OCI-LY7 (cell line): ENCODE results near the gene ETV1. TPM values are rescaled to one million over a fixed set of nuclear protein-coding genes. Genes with fewer than 3 reads are reported as not detected.

Source experiments
- BruUV-seq: library from RNA; stranded (reverse); fragments of 400-500 nt; replicated peaks from 2 replicates; lab custom pipeline; 2021; lab: Mats Ljungman, UMichigan
- CTCF ChIA-PET: fragments of 300-600 bp; sonication (Branson Sonifier 250); formaldehyde crosslinking; loops from one replicate; lab custom pipeline; 2022; ENCODE audit warnings: antibody characterized with exemption; ENCODE audit not compliant: unreplicated experiment; lab: Charles Lee
- POLR2A ChIA-PET: fragments of 300-600 bp; sonication (Branson Sonifier 250); formaldehyde crosslinking; loops from one replicate; lab custom pipeline; 2022; ENCODE audit warnings: antibody characterized with exemption; lab: Charles Lee
- DNase-seq: peaks from one replicate; pipeline ENCODE4 v3.0.0-alpha.2; 2015; ENCODE audit warnings: low spot score
- H2AFZ ChIP-seq: fragments of 200-600 bp; sonication (generic), shearing (Covaris generic); 2 replicates; pipeline ENCODE4 v1.6.1; 2014; ENCODE audit warnings: mild to moderate bottlenecking, antibody characterized with exemption, low read length, moderate library complexity
- H3K27ac ChIP-seq: fragments of 200-600 bp; sonication (generic); 2 replicates; pipeline ENCODE4 v1.5.1; 2014; ENCODE audit warnings: mixed run types, low read depth, mild to moderate bottlenecking, moderate library complexity, low read length, inconsistent platforms; ENCODE audit not compliant: poor library complexity, severe bottlenecking
- H3K36me3 ChIP-seq: fragments of 200-600 bp; sonication (generic); 2 replicates; pipeline ENCODE4 v1.6.1; 2014; ENCODE audit warnings: mild to moderate bottlenecking, antibody characterized with exemption, low read length, moderate library complexity, mixed read lengths; ENCODE audit not compliant: insufficient read depth
- H3K4me1 ChIP-seq: fragments of 200-600 bp; sonication (generic); 2 replicates; pipeline ENCODE4 v1.5.1; 2014; ENCODE audit warnings: mild to moderate bottlenecking, low read length; ENCODE audit not compliant: insufficient read depth, poor library complexity, severe bottlenecking
- H3K4me2 ChIP-seq: fragments of 200-600 bp; sonication (generic); 2 replicates; pipeline ENCODE4 v1.6.1; 2014; ENCODE audit warnings: mild to moderate bottlenecking, low read length
- H3K4me3 ChIP-seq: fragments of 200-600 bp; sonication (generic); 2 replicates; pipeline ENCODE4 v1.5.1; 2014; ENCODE audit warnings: mild to moderate bottlenecking, low read depth, low read length; ENCODE audit not compliant: poor library complexity, severe bottlenecking
- H3K79me2 ChIP-seq: fragments of 200-600 bp; sonication (generic); 2 replicates; pipeline ENCODE4 v1.6.1; 2016; ENCODE audit warnings: low read depth, mild to moderate bottlenecking, low read length, moderate library complexity, mixed read lengths; ENCODE audit not compliant: insufficient read depth
- H3K9me2 ChIP-seq: fragments of 200-600 bp; sonication (generic); 2 replicates; pipeline ENCODE4 v1.6.1; 2016; ENCODE audit warnings: mild to moderate bottlenecking, low read length, mixed read lengths; ENCODE audit not compliant: insufficient read depth
- H3K9me3 ChIP-seq: fragments of 200-600 bp; sonication (generic); 2 replicates; pipeline ENCODE4 v1.6.1; 2014; ENCODE audit warnings: mild to moderate bottlenecking, mixed run types, low read length, mixed read lengths
- H4K20me1 ChIP-seq: fragments of 200-600 bp; sonication (generic); 2 replicates; pipeline ENCODE4 v1.6.1; 2014; ENCODE audit warnings: mild to moderate bottlenecking, antibody characterized with exemption, low read length, moderate library complexity, mixed read lengths; ENCODE audit not compliant: insufficient read depth
- CTCF ChIP-seq: fragments of 200-600 bp; sonication (generic); conservative IDR thresholded peaks from 2 replicates; pipeline ENCODE4 v1.5.1; 2014; ENCODE audit warnings: mild to moderate bottlenecking, antibody characterized with exemption, low read length, moderate library complexity, mixed read lengths
- EZH2phosphoT487 ChIP-seq: fragments of 200-600 bp; sonication (generic); IDR thresholded peaks from 2 replicates; pipeline ENCODE4 v1.6.1; 2018; ENCODE audit warnings: low read depth, borderline replicate concordance, mild to moderate bottlenecking, mixed run types, antibody characterized with exemption, low read length, moderate library complexity, mixed read lengths
- intact Hi-C: fragments of 100-400 bp; cut with micrococcal nuclease; formaldehyde crosslinking; loops from one replicate; pipeline ENCODE4 v1.10.0; 2022; ENCODE audit not compliant: unreplicated experiment
- total RNA-seq, 2 experiments: library from RNA; depleted of rRNA in 1 of 2; stranded (reverse); fragments of >200 nt in 1 of 2; shearing (Covaris generic) in 1 of 2; gene quantifications; 2 replicates each; pipeline ENCODE4 v1.2.3, GENCODE V29; 2014 to 2022

Gene ETV1
- total RNA-seq, 2 experiments from 2014 or later, result not detected

- Histone ChIP-seq H3K4me2 (no peak overlapping the region), H3K4me1 (no peaks in the 10 kb centered on the region), H3K9me3 (no peaks in the 10 kb centered on the region), H2AFZ (no peak overlapping the region), H3K9me2 (no peaks in the 10 kb centered on the region), H3K79me2 (no peaks in the 10 kb centered on the region), H3K4me3 (no peak overlapping the region), H3K27ac (no peak overlapping the region), H3K36me3 (no peaks in the 10 kb centered on the region), H4K20me1 (no peaks in the 10 kb centered on the region)
- no peak for DNase-seq
- ChIA-PET POLR2A (interaction anchor here (0.8 kb wide), 1 partner anchor 10 kb away, joined by 7 read pairs; no protein-coding TSS in a partner anchor), CTCF (no interaction called here)
- TF ChIP-seq EZH2phosphoT487 (no peak), CTCF (no peak)
- no TSS peak for BruUV-seq
- intact Hi-C loops, result no loop called here
Measured at GRCh38 chr7:14013898-14014297, 24.4 kb upstream of the ETV1 start.

GRCh38 chr7:14009453-14010418 is 20.3 kb upstream of the ETV1 start:
- H3K4me3 ChIP-seq, result no peak overlapping the region
- H4K20me1 ChIP-seq, result no peaks in the 10 kb centered on the region
- DNase-seq, result no peak
- TF ChIP-seq CTCF (no peak), EZH2phosphoT487 (no peak)
- H3K9me3 ChIP-seq, result no peaks in the 10 kb centered on the region
- H3K27ac ChIP-seq, result no peak overlapping the region
- ChIA-PET POLR2A (no interaction called here), CTCF (no interaction called here)
- no peaks in the 10 kb centered on the region for H3K79me2 ChIP-seq
- intact Hi-C loops, result no loop called here
- no peak overlapping the region for H3K4me2 ChIP-seq
- H3K4me1 ChIP-seq, result no peaks in the 10 kb centered on the region
- no peaks in the 10 kb centered on the region for H3K9me2 ChIP-seq
- BruUV-seq, result no TSS peak
- no peak overlapping the region for H2AFZ ChIP-seq
- H3K36me3 ChIP-seq, result no peaks in the 10 kb centered on the region

- ChIA-PET POLR2A (no interaction called here), CTCF (no interaction called here)
- Histone ChIP-seq H3K4me2 (no peak overlapping the region), H3K79me2 (no peaks in the 10 kb centered on the region), H3K9me3 (no peaks in the 10 kb centered on the region), H3K27ac (no peak overlapping the region), H4K20me1 (no peaks in the 10 kb centered on the region), H3K9me2 (no peaks in the 10 kb centered on the region), H3K36me3 (no peaks in the 10 kb centered on the region), H3K4me3 (no peak overlapping the region), H2AFZ (no peak overlapping the region), H3K4me1 (no peaks in the 10 kb centered on the region)
- no peak for DNase-seq
- no peak for TF ChIP-seq CTCF
- TF ChIP-seq EZH2phosphoT487, result no peak
- BruUV-seq, result no TSS peak
- intact Hi-C loops, result no loop called here
Measured at GRCh38 chr7:14001139-14001538, 11.7 kb upstream of the ETV1 start.
